HepG2 (cell line): ENCODE data around the gene EBF4. TPM values are rescaled to one million over a fixed set of nuclear protein-coding genes. Genes with fewer than 3 reads are reported as not detected.

Experiments
- AGO1 ChIP-seq: fragments of 200-400 bp; formaldehyde crosslinking; IDR thresholded peaks from 2 replicates; pipeline ENCODE4 v1.6.1; 2017; ENCODE audit warnings: mild to moderate bottlenecking, low read depth, low read length, moderate library complexity; ENCODE audit not compliant: poor library complexity, severe bottlenecking
- ARHGAP35 ChIP-seq: sonication (generic); formaldehyde crosslinking; IDR thresholded peaks from 2 replicates; pipeline ENCODE4 v1.9.0; 2022; ENCODE audit warnings: mild to moderate bottlenecking, inconsistent platforms, moderate library complexity, missing genetic modification reagents, borderline replicate concordance
- ATF2 ChIP-seq: sonication (generic); formaldehyde crosslinking; IDR thresholded peaks from 2 replicates; pipeline ENCODE4 v1.4.0; 2020; ENCODE audit warnings: missing genetic modification reagents
- IKZF5 ChIP-seq: IDR thresholded peaks from 2 replicates; pipeline ENCODE4 v1.6.1; 2018; ENCODE audit warnings: missing genetic modification reagents, mild to moderate bottlenecking, missing compliant biosample characterization
- JUNB ChIP-seq: sonication (generic); formaldehyde crosslinking; IDR thresholded peaks from 2 replicates; pipeline ENCODE4 v1.8.0; 2022; ENCODE audit warnings: missing genetic modification reagents, mild to moderate bottlenecking, borderline replicate concordance
- NFIB ChIP-seq: sonication (generic); formaldehyde crosslinking; IDR thresholded peaks from 2 replicates; pipeline ENCODE4 v1.9.0; 2021; ENCODE audit warnings: missing genetic modification reagents, mild to moderate bottlenecking, borderline replicate concordance
- NFIC ChIP-seq: IDR thresholded peaks from 2 replicates; pipeline ENCODE4 v1.6.1; 2012; ENCODE audit warnings: mild to moderate bottlenecking, low read length, inconsistent platforms
- RAD21 ChIP-seq: fragments of 450-650 bp; formaldehyde crosslinking; IDR thresholded peaks from 2 replicates; pipeline ENCODE4 v1.5.0; 2020; ENCODE audit warnings: mild to moderate bottlenecking
- RBM22 ChIP-seq: fragments of 200-400 bp; formaldehyde crosslinking; optimal IDR thresholded peaks from 2 replicates; pipeline ENCODE3; 2017; ENCODE audit warnings: mild to moderate bottlenecking, low read length, moderate library complexity
- SMAD9 ChIP-seq: sonication (generic); formaldehyde crosslinking; IDR thresholded peaks from 2 replicates; pipeline ENCODE4 v1.5.1; 2020; ENCODE audit warnings: mild to moderate bottlenecking, missing genetic modification reagents
- SMC3 ChIP-seq: IDR thresholded peaks from 2 replicates; pipeline ENCODE4 v1.6.1; 2011; ENCODE audit warnings: low read length, improper control_type of control experiment
- SOX13 ChIP-seq, 3 experiments: fragments of 450-650 bp in 1 of 3; sonication (generic) in 1 of 3; formaldehyde crosslinking in 1 of 3; IDR thresholded peaks in 2 of 3; conservative IDR thresholded peaks in 1 of 3; 2 replicates each; pipeline versions ENCODE4 v1.5.0 to v1.6.1; 2016 to 2020; ENCODE audit warnings: antibody characterized with exemption in 1 of 3, mild to moderate bottlenecking in 1 of 3, missing compliant biosample characterization in 1 of 3, missing genetic modification reagents in 1 of 3, moderate library complexity in 1 of 3
- SSRP1 ChIP-seq: IDR thresholded peaks from 2 replicates; pipeline ENCODE4 v1.6.1; 2016; ENCODE audit warnings: control low read depth
- ZNF280B ChIP-seq: sonication (generic); formaldehyde crosslinking; IDR thresholded peaks from 2 replicates; pipeline ENCODE4 v1.5.0; 2020; ENCODE audit warnings: missing genetic modification reagents, mild to moderate bottlenecking, borderline replicate concordance
- ZNF740 ChIP-seq: sonication (generic); formaldehyde crosslinking; IDR thresholded peaks from 2 replicates; pipeline ENCODE4 v1.4.0; 2020; ENCODE audit warnings: missing genetic modification reagents
- ZNF746 ChIP-seq: sonication (generic); formaldehyde crosslinking; IDR thresholded peaks from 2 replicates; pipeline ENCODE4 v1.8.0; 2022; ENCODE audit warnings: mild to moderate bottlenecking, missing genetic modification reagents
- ZNF792 ChIP-seq: IDR thresholded peaks from 2 replicates; pipeline ENCODE4 v1.6.1; 2016
- polyA plus RNA-seq, 8 experiments: library from polyadenylated mRNA; depleted of rRNA in 3 of 8; stranded (reverse) in 7 of 8; unstranded in 1 of 8; fragments of >200 nt; fragmentation: Illumina TruSeq in 4 of 8; extraction: Trizol in 4 of 8; gene quantifications; 2 replicates each; pipeline versions ENCODE4 v1.2.1 to v1.2.3, GENCODE V29; 2011 to 2016; ENCODE audit warnings: low read depth in 4 of 8, missing spikeins in 1 of 8, mixed read lengths in 1 of 8; ENCODE audit not compliant: insufficient read depth in 1 of 8
- total RNA-seq, 5 experiments: library from RNA; depleted of rRNA; stranded (reverse); fragments of >200 nt; fragmentation: Illumina TruSeq; extraction: Trizol; gene quantifications; 2 replicates each; pipeline ENCODE4 v1.2.3, GENCODE V29; 2016; ENCODE audit warnings: low read depth in 1 of 5
- TF ChIP-seq, protein P1 (sequence below): sonication (generic); formaldehyde crosslinking; IDR thresholded peaks from 2 replicates; pipeline ENCODE4 v1.9.0; 2021; ENCODE audit warnings: missing genetic modification reagents, borderline replicate concordance
- TF ChIP-seq, protein P2 (sequence below): sonication (generic); formaldehyde crosslinking; IDR thresholded peaks from 2 replicates; pipeline ENCODE4 v1.4.0; 2020; ENCODE audit warnings: mild to moderate bottlenecking, low read depth, missing genetic modification reagents

Gene EBF4
- total and polyA plus RNA-seq, 2 of the 13 experiments (the other 11 are each of a cell fraction or from before 2014, with no cell fraction given): 0.84 to 2.2 TPM

DNA sequence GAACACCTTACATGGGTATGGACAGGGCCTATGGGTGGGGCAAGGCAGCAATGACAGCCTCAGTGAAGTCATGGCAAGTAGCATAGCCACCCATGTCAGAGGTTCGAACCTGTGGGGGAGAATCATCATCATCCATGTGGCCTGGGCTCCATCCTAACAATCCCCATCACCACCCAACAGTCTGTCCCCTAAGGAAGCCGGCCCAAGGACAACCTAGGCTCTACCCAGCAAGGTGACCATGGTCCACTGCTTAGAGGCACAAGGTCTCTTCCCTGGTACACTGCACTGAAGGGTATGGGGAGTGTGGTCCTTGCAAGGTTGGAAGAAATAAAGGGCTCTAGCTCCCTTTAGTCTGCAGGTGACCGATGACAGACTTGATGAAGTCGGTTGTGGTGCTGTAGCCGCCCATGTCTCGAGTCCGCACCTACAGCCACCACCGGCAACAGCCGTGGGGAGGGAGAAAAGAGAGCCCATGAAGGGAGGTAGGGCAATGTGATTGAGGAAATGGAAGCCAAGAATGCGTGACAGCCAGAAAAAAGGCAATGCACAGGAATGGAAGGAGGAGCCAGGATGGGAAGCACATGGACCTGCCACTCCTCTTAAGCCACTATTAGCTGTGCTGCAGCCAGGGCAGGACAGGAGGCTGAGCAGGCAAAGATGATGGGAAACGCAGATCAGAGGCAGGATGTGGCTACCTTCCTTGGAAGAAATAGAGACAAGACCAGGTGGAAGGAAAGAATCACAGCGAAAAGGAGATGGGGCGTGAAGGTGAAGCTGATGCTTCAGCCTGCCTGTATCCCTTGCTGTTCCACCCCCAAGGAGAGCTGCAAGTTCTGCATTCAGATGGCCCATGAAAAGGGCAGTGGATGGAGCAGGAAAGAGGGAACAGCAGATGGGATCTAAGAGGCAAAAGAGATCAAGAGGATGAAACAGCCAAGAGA, 33.9 kb upstream of the EBF4 start (continued):
- TF ChIP-seq, protein P1, sequence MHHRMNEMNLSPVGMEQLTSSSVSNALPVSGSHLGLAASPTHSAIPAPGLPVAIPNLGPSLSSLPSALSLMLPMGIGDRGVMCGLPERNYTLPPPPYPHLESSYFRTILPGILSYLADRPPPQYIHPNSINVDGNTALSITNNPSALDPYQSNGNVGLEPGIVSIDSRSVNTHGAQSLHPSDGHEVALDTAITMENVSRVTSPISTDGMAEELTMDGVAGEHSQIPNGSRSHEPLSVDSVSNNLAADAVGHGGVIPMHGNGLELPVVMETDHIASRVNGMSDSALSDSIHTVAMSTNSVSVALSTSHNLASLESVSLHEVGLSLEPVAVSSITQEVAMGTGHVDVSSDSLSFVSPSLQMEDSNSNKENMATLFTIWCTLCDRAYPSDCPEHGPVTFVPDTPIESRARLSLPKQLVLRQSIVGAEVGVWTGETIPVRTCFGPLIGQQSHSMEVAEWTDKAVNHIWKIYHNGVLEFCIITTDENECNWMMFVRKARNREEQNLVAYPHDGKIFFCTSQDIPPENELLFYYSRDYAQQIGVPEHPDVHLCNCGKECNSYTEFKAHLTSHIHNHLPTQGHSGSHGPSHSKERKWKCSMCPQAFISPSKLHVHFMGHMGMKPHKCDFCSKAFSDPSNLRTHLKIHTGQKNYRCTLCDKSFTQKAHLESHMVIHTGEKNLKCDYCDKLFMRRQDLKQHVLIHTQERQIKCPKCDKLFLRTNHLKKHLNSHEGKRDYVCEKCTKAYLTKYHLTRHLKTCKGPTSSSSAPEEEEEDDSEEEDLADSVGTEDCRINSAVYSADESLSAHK (CRISPR knock-in tag): no peak
- TF ChIP-seq NFIB (CRISPR knock-in tag) (0 out of 2 replicates have a peak, but pooled peaks have one; percentile 86), SSRP1 (CRISPR knock-in tag) (peak; percentile 99), JUNB (CRISPR knock-in tag) (peak; percentile 58; the same call in 1 of the 2 replicates), RBM22 (peak; percentile 100), ATF2 (CRISPR knock-in tag) (0 out of 2 replicates have a peak, but pooled peaks have one; percentile 14), SOX13 (IDR thresholded peaks at IDR 0.05) (no peak), SOX13 (CRISPR knock-in tag; conservative IDR thresholded peaks at IDR 0.05 in 1 of 2, IDR thresholded peaks at IDR 0.05 in 1 of 2) (no peak; a peak in 1 of 4 replicates), SMC3 (no peak), ZNF740 (peak; percentile 71; the same call in 1 of the 2 replicates), ARHGAP35 (CRISPR knock-in tag) (no peak), NFIC (0 out of 2 replicates have a peak, but pooled peaks have one; percentile 22), SMAD9 (CRISPR knock-in tag) (no peak), ZNF792 (CRISPR knock-in tag) (0 out of 2 replicates have a peak, but pooled peaks have one; percentile 12), AGO1 (peak; percentile 85), IKZF5 (CRISPR knock-in tag) (0 out of 2 replicates have a peak, but pooled peaks have one; percentile 21), ZNF746 (CRISPR knock-in tag) (0 out of 2 replicates have a peak, but pooled peaks have one; percentile 23), RAD21 (CRISPR knock-in tag) (peak; percentile 61), ZNF280B (CRISPR knock-in tag) (peak; percentile 76; the same call in 1 of the 2 replicates)
- TF ChIP-seq, protein P2, sequence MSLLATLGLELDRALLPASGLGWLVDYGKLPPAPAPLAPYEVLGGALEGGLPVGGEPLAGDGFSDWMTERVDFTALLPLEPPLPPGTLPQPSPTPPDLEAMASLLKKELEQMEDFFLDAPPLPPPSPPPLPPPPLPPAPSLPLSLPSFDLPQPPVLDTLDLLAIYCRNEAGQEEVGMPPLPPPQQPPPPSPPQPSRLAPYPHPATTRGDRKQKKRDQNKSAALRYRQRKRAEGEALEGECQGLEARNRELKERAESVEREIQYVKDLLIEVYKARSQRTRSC (CRISPR knock-in tag): no peak
